ENCODE results near the gene TNFSF4.

Gene TNFSF4

DNA sequence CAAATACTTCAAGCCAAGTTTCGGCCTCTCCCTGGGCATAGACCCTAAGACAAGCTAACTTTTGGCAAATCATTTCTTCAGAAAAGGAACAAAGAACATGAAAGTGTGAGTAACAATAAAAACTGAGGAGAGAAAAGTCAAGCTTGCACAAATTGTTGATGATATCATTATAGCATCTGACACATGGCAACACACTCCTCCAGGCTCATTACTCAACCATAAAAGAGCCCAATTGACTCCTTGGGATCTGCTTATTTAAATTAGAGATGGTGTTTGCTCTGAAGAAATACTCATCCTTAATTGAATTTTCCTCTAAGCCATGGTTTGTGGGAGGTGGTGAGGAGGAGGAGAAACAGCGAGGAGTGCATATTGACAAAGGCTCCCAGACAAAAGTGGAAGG lies 54.5 kb downstream of the TNFSF4 start:
- Mint-ChIP-seq H3K9me3 (peaks cover 34% of the 10 kb centered on the region), H3K27ac (no peak overlapping the region), H3K4me1 (no peaks in the 10 kb centered on the region), H3K27me3 (ENCODE audit: low read depth, poor library complexity) (peaks cover 7% of the 10 kb centered on the region), H3K36me3 (ENCODE audit: low read depth) (no peaks in the 10 kb centered on the region), H3K4me3 (no peak overlapping the region)
- TF ChIP-seq, protein P1, sequence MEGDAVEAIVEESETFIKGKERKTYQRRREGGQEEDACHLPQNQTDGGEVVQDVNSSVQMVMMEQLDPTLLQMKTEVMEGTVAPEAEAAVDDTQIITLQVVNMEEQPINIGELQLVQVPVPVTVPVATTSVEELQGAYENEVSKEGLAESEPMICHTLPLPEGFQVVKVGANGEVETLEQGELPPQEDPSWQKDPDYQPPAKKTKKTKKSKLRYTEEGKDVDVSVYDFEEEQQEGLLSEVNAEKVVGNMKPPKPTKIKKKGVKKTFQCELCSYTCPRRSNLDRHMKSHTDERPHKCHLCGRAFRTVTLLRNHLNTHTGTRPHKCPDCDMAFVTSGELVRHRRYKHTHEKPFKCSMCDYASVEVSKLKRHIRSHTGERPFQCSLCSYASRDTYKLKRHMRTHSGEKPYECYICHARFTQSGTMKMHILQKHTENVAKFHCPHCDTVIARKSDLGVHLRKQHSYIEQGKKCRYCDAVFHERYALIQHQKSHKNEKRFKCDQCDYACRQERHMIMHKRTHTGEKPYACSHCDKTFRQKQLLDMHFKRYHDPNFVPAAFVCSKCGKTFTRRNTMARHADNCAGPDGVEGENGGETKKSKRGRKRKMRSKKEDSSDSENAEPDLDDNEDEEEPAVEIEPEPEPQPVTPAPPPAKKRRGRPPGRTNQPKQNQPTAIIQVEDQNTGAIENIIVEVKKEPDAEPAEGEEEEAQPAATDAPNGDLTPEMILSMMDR (IDR thresholded peaks at IDR 0.05) = no peak
- DNase-seq = no peak

DNA sequence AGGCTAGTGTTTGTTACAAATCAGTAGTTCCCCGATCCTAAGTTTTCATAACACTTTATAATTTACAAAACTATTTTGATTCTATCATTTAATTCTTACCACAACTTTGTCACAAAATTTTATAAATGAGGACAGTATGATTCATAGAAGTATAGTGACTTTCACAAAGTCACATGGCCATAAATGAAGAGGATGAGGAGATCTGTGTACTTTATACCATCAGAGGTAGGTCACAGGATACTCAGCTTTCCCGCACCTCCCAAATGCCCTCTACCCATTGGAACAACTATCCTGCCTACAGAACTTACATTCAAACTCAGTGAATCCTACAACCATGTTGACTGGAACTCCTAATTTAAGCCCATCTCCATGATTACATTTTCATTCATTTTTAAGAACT lies 56.3 kb downstream of the TNFSF4 start:
- no peak for DNase-seq
- H3K9me3 Mint-ChIP-seq = peaks cover 33% of the 10 kb centered on the region
- peaks cover 6% of the 10 kb centered on the region for H3K27me3 Mint-ChIP-seq (ENCODE audit: low read depth, poor library complexity)
- TF ChIP-seq, protein P1 (IDR thresholded peaks at IDR 0.05) = no peak
- H3K4me1 Mint-ChIP-seq = no peaks in the 10 kb centered on the region
- no peak overlapping the region for H3K4me3 Mint-ChIP-seq
- H3K27ac Mint-ChIP-seq = no peak overlapping the region
- H3K36me3 Mint-ChIP-seq (ENCODE audit: low read depth) = no peaks in the 10 kb centered on the region

- DNase-seq = no peak
- Mint-ChIP-seq H3K27me3 (ENCODE audit: low read depth, poor library complexity) (peaks cover 9% of the 10 kb centered on the region), H3K36me3 (ENCODE audit: low read depth) (no peaks in the 10 kb centered on the region), H3K4me1 (no peaks in the 10 kb centered on the region), H3K27ac (no peak overlapping the region), H3K9me3 (peaks cover 33% of the 10 kb centered on the region), H3K4me3 (no peak overlapping the region)
- TF ChIP-seq, protein P1 (IDR thresholded peaks at IDR 0.05) = no peak
Observed at GRCh38 chr1:173149887-173150286, 57.2 kb downstream of the TNFSF4 start.

GRCh38 chr1:173148971-173149370 lies 58.2 kb downstream of the TNFSF4 start:
- no peaks in the 10 kb centered on the region for H3K4me1 Mint-ChIP-seq
- TF ChIP-seq, protein P1 (IDR thresholded peaks at IDR 0.05) = no peak
- peaks cover 34% of the 10 kb centered on the region for H3K9me3 Mint-ChIP-seq
- peaks cover 9% of the 10 kb centered on the region for H3K27me3 Mint-ChIP-seq (ENCODE audit: low read depth, poor library complexity)
- no peak overlapping the region for H3K27ac Mint-ChIP-seq
- H3K4me3 Mint-ChIP-seq = no peak overlapping the region
- H3K36me3 Mint-ChIP-seq (ENCODE audit: low read depth) = no peaks in the 10 kb centered on the region
- no peak for DNase-seq

GRCh38 chr1:173148545-173148944 lies 58.6 kb downstream of the TNFSF4 start:
- Mint-ChIP-seq H3K27me3 (ENCODE audit: low read depth, poor library complexity) (peaks cover 9% of the 10 kb centered on the region), H3K4me1 (no peaks in the 10 kb centered on the region), H3K4me3 (no peak overlapping the region), H3K36me3 (ENCODE audit: low read depth) (no peaks in the 10 kb centered on the region), H3K9me3 (peaks cover 32% of the 10 kb centered on the region), H3K27ac (no peak overlapping the region)
- no peak for DNase-seq
- TF ChIP-seq, protein P1 (IDR thresholded peaks at IDR 0.05) = no peak

DNA sequence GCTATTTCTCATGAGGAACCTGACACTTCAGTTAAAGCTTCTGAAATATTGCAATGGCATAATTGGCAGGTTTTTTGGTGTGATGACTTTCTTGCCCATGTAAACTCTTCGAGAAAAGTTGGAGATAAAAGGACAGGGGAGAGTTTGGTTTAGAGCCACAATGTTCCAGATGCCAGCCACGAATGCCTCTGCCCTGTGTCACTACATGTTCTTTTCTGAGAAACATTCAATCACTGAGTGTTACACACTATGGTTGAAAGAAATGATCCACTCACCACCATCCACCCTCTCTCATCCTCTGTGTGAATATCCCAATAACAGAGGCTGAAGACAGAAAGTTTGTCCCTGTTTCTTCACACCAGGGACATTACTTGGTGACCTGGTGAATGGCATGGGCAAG lies 66.4 kb downstream of the TNFSF4 start:
- Mint-ChIP-seq H3K27ac (no peak overlapping the region), H3K4me3 (no peak overlapping the region), H3K9me3 (peaks cover 15% of the 10 kb centered on the region), H3K4me1 (no peaks in the 10 kb centered on the region), H3K36me3 (ENCODE audit: low read depth) (no peaks in the 10 kb centered on the region), H3K27me3 (ENCODE audit: low read depth, poor library complexity) (peaks cover 6% of the 10 kb centered on the region)
- TF ChIP-seq, protein P1 (IDR thresholded peaks at IDR 0.05) = no peak
- no peak for DNase-seq
